Measurements from ENCODE around the gene SLC26A1.
A peak's percentile ranks its signal among the peaks of the same experiment; 100 is the strongest.

Gene SLC26A1

DNA sequence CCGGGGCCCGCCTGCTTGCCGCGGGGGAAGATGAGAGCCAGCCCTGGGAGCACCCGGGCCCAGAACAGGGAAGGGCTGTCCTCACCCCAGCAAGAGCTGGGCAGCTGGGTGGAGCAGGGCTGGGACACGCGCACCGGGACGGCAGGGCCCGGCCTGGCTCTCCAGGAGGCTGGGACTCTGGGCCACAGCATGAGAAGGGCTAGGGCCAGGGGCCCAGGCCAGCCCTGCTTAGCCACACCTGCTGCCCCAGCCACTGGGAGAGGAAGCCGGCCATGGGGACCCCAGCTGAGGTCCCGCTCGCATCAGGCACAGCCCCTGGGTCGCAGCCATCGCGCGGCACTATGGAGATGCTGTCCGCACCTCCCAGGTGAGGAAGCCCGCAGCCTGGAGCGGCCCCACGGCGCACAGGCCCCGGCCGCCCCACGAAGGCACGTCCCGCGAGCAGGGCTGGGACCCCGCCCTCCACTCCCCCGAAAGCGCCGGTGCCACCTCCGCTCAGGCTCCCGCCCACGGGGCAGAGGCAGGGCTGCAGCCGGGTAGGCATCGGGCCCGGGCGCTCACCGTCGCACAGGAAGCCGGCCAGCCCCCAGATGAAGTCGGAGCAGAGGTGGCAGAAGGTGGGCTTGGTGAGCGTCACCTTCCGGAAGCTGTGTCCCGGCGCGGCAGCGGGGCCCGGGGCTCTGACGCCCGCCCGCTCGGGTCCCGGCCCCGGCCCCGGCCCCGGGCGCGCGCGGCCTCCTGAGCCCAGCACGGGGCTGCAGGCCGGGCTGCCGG is 20.4 kb downstream of the SLC26A1 start:
- ChIA-PET CTCF (interaction anchor here (1.1 kb wide), 1 partner anchor 14 kb away, joined by 3 read pairs; the partner anchor contains the start of gene IDUA), POLR2A (no interaction called here)
- DNase-seq (ENCODE audit: extremely low spot score): peak; percentile 59
- TF ChIP-seq, protein P1, sequence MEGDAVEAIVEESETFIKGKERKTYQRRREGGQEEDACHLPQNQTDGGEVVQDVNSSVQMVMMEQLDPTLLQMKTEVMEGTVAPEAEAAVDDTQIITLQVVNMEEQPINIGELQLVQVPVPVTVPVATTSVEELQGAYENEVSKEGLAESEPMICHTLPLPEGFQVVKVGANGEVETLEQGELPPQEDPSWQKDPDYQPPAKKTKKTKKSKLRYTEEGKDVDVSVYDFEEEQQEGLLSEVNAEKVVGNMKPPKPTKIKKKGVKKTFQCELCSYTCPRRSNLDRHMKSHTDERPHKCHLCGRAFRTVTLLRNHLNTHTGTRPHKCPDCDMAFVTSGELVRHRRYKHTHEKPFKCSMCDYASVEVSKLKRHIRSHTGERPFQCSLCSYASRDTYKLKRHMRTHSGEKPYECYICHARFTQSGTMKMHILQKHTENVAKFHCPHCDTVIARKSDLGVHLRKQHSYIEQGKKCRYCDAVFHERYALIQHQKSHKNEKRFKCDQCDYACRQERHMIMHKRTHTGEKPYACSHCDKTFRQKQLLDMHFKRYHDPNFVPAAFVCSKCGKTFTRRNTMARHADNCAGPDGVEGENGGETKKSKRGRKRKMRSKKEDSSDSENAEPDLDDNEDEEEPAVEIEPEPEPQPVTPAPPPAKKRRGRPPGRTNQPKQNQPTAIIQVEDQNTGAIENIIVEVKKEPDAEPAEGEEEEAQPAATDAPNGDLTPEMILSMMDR (IDR thresholded peaks at IDR 0.05; ENCODE audit: control extremely low read depth, extremely low read depth, low read depth, missing control alignments): no peak

DNA sequence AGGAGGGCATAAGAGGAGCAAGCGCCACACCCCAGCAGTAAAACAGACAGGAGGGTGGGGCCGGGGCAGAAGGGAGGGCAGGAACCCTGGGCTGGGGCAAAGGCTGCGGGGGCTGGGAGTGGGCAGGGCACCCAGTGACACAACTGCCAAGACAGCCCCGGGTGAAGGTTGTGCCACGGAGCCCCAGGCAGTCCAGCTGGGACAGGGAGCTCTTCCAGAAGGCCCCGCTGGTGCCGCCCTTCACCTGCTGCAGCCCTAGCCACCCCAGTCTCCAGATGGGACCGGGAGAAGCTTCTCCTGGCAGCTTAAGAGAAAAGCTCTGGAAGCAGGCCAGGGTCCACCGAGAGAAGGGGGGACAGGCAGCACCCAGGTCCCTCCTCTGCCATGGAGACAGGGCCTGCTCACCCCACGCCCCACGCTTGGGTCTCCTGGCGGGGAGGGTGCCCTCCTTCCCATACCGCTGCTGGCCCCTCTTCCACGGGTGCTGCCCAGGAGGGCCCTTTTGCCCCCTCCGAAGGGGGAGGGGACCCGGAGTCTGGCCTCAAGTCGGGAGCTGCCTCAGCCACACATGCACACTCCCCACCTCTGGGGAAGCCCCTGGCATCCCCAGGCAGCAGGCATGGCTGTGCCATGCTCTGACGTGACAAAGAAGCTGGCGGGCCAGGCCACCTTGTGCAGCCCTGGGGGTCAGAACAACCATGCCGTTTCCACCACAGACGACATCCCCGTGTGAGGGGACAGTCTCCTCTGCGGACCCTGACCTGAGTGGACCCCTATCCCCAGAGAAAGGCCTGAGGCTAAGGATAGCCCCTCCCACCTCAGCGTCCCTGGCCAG is 21.3 kb downstream of the SLC26A1 start:
- TF ChIP-seq, protein P1 (IDR thresholded peaks at IDR 0.05; ENCODE audit: control extremely low read depth, extremely low read depth, low read depth, missing control alignments): no peak
- ChIA-PET POLR2A (no interaction called here), CTCF (no interaction called here)
- no peak for DNase-seq (ENCODE audit: extremely low spot score)

DNA sequence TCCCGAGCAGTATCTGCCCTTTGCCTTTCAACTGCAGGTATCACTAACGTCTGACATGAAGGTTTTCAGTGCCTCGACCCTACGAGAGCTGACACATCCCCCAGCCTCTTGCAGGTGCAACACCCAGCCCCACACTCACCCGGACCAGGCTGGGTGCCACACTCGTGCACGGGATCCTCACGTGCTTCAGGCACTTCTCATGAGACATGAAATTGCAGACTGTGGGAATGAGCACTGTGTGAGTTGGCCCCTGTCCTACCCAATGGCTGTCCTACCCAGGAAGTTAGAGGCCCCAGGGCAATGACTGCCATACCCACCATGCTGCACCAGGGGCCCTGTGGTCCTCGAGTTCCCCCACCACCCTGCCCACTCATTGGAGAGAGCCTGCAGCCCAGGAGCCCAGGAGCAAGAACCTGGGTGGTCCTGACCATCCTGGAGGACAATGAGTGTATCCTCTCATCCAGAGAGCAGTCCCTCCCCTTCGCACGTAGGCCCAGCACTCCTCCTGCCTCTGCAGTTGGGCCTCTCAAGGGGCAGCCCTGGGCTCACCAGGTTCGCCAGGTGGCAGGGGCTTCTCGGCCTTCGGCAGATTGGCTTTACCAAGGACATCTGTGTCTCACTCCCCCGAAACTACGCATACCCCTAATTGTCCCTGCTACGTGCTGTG is 22.2 kb downstream of the SLC26A1 start:
- TF ChIP-seq, protein P1 (IDR thresholded peaks at IDR 0.05; ENCODE audit: control extremely low read depth, extremely low read depth, low read depth, missing control alignments): no peak
- POLR2A ChIA-PET: no interaction called here
- CTCF ChIA-PET: no interaction called here
- DNase-seq (ENCODE audit: extremely low spot score): no peak

DNA sequence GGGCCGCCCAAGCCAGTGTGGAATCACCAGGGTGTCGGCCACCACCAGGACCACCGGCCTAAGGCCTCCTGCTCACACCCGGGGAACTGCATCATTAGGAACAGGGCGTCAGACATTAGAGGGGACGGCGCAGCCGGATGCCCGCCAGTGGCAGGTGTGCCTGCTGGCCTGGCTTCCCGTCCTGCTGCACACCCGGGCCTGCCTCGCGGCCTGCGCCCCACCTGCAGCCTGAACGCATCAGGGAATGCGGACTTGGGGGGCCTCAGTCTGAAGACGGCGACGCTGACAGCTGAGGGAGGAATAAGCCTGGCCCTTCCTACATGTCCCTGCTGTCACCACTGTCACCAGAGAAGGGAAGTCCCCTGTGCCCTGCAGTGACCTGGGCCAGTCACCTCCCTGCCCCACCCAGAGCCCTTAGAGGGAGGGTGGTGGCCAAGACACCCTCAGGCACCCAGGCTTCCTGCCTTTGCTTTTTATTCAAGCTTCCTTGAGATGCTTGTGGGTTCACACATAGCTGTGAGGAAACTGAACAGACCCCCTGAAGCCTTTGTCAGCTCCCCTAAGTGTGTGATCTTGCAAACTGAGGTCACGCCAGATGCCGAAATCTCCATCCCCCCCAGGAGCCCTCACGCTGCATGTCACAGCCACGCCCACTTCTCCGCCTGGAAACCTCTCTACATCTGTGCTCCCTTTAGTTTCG is 23.0 kb downstream of the SLC26A1 start:
- POLR2A ChIA-PET: interaction anchor here (0.6 kb wide), 1 partner anchor 123 kb away, joined by 3 read pairs; no protein-coding TSS in a partner anchor

DNA sequence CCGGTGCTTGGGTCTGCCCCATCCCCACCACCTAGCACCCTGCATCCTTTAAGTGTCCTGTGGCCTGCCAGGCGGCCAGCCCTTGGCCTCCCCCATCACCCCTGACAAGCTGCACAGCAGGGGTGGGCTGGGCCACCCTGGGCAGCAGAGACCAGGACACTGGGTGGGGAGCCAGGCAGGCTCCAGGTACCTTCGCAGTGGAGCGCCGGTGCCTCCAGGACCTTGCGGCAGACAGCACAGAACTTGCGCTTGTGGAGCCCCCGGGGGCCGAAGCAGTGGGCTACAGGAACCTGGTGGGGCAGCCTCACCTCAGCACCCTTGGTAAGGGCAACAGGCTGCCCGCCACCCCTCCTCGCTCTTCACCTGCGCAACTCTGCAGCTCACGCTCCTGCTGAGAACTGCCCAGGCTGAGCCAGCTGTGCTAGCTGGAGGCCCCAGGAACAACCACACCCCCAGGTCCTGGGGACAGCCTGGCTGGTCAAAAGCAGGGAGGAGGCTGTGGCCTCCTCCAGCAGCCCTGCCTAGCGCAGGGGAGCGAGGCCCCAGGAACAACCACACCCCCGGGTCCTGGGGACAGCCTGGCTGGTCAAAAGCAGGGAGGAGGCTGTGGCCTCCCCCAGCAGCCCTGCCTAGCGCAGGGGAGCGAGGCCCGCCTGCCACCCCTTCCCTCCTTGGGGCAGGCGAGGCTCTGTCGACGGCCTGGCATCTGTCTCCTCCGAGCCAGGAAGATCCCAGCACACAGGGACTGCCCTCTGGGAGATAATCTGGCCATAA is 24.4 kb downstream of the SLC26A1 start:
- CTCF ChIA-PET: interaction anchor here (1.0 kb wide), 1 partner anchor 30 kb away, joined by 3 read pairs; no protein-coding TSS in a partner anchor
- TF ChIP-seq, protein P1 (IDR thresholded peaks at IDR 0.05; ENCODE audit: control extremely low read depth, extremely low read depth, low read depth, missing control alignments): no peak
- POLR2A ChIA-PET: no interaction called here

More for the DNA sequence above, 23.0 kb downstream of the SLC26A1 start:
- CTCF ChIA-PET: no interaction called here
- TF ChIP-seq, protein P1 (IDR thresholded peaks at IDR 0.05; ENCODE audit: control extremely low read depth, extremely low read depth, low read depth, missing control alignments): no peak
- DNase-seq (ENCODE audit: extremely low spot score): no peak

More for the DNA sequence above, 24.4 kb downstream of the SLC26A1 start:
- DNase-seq (ENCODE audit: extremely low spot score): no peak
